Measurements from ENCODE around the gene TTLL11.
"Not testable (repeated sequence)": the region's sequence is repeated elsewhere in the genome, so short reads cannot be mapped to it uniquely, and the experiment has no call there.

The TTLL11 gene

DNA sequence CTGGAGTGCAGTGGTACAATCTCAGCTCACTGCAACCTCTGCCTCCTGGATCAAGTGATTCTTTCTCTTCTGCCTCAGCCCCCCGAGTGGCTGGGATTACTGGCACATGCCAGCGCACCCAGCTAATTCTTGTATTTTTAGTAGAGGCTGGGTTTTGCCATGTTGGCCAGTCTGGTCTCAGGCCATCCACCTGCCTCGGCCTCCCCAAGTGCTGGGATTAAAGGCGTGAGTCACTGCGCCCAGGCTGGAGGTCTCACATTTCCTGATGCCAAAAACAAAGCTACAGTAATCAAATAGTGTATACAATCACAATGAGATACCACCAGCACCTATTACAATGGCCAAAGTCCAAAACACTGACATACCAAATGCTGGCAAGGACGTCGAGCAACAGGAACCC is 51.1 kb downstream of the TTLL11 start:
- no peak for DNase-seq

DNA sequence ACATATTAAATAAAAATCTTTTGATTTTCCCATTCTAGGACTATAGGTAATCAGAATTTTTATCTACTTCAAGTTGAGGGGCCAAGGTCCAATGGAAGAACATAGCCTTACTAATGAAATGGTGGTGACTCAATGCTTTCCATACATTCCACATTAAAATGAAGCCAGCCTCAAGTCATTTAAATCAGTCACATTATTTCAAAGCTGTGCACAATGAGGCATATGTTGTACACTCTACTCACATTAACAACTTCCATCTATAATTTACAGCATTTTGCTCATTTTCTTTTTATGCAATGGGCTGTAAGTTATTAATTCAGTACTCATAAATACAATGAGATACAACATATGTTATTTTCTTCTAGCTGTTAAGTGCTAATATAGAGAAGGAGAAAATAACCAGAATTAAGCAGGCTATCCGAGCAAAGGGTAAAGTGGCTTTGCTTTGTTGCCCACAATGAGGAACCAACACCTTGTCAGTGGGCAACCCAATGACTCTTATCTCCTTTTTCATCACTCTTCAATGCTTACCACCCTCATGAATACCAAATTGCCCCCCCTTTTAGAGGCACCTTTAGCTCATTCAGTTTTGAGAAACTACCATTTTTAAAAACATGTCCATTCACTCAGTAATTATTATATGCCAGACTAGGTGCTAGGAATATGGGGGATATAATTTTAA is 52.4 kb downstream of the TTLL11 start:
- DNase-seq = no peak

DNA sequence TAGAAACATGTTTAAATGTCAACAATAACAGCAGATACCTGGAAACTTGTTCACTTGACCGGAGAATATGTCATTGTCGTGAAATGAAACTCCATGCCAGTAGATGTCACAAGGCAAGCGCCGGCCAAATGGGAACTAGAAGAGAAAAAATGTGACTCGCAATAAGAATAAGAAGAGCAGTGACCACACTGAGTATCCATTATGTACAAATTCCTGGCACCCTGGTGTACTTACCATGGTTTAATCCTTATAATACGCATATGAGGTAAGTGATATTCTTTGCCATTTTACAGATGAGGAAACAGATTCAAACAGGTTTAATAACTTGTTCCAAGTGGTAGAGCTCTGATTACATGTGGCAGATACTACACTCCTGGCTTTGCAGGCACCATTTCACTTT is 53.9 kb downstream of the TTLL11 start:
- no peak for DNase-seq

DNA sequence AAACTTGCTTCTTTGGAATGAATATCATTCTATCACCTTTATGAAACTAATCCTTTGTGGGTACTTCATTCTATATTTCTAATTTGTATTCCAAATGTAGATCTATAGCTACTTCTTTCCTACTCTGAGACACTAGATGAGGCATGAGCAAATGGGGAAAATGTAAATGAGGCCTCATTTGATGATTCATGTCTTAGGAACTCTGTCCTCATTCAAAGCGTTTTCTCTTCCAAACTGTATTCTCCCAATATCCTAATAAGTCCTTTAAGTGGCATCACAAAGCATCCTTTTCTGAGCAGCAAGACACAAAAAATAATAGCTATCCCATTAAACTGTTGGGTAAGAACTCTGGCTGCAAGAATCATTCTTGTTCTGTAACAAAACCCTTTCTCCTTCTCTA is 56.1 kb downstream of the TTLL11 start:
- DNase-seq = no peak

DNA sequence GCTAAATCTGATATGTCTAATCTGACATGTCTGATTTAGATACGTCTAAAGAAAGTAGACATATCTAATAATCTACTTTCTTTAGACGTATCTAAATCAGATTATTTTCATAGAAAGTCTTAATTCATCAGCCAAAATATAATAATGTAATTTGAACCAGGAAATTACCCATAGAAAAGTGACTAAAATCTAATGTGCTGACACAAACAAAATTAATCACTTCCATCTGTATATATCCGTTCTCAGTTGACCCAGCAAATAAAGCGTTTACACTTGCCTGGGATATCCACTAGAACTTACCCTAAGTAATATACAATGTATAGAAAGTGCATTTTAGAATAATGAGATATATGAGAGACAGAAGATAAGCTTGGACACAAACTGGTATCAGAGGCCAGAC is 56.7 kb downstream of the TTLL11 start:
- DNase-seq = no peak

DNA sequence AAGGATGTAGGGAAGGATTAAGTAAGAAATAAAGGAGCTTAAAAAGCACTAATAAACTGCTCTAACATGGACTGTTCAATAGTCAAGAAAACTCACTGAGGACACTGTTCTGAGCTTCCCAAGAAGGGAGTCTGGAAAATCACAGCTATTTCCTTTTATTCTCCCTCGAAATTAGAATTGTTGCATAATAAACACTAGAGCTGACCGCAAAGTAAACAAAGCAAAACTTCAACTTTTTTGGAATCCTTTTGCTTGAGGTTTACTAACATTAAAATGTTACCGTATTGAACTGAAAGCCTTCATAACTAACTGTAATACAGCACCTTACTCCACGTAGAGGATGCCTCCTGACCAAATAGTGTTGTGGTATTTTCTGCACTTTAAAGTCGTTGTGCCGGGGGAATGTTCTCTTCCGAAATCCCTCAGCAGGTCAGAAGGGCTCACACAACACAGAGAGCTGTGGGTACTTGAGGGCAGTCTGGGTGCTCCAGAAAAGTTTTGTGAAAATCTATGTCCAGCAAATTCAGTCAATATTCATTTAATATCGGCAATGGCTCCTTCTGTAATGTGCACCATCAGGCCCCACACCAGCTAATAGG is 59.2 kb downstream of the TTLL11 start:
- no peak for DNase-seq

DNA sequence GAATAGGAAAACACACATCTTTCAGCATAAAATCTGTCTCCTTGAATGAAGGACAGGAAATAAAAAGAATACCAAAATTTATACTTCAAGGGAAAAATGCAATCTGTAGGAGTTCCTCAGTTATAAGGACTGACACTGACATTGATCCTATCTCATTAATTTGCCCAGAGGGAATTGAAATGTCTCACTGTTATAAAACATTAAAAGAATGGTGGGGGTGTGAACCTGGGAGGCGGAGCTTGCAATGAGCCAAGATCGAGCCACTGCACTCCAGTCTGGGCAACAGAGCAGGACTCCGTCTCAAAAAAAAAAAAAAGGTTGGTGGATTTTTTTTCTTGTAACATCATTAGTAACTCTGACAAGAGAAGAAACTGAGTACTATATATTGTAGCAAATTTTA is 60.8 kb downstream of the TTLL11 start:
- no peak for DNase-seq

DNA sequence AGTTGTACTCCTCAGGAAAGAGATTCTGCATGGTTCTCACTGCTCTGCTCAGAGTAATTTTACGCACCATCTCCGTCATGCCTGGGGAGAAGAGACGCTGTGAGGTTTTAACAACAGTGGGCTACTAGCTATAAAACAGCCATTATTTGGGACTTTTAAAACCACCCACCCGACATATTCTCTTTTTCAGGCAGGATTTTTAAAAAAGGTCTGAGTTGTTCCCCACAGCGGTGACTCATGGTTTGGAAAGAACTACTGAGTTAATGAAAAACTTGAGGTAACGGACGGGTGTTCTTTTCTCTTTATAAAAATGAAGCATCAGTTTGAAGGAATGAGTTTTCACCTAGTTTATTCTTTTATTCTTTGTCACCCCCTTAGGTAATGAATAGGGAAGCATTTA is 61.3 kb downstream of the TTLL11 start:
- DNase-seq = no peak

DNA sequence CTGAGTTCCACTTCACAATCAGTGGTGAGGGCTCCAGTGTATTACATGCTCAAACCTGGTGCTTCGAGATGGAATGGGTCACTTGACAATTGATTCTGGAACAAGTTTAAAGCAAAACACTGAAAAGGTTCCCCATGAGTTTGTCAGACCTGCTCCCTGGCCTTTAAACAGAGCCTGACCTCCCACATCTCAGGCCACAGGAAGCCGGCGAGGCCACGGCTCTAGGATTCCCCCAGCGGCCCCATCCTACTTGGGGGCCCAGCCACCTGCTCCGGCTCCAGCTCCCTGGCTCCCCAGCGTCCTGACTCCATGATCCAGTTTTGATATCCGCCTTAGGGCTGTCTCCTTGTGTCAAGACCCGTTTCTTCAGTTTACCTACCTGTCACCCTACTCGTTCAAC is 62.0 kb downstream of the TTLL11 start:
- DNase-seq = no peak

DNA sequence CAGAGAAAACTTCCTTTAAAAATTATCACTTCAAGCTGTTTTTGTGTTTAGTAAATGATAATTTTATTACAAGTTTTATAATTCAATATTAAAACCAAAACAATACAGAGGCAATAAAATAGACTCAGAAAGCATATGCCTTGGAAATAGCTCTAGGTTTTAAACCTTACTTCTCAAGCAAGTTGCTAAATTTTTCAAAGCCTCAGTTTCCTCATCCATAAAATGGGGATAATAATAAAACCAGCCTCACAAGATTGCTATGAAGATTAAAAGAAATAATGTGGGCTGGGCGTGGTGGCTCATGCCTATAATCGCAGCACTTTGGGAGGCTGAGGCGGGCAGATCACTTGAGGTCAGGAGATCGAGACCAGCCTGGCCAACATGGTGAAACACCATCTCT is 62.8 kb downstream of the TTLL11 start:
- no peak for DNase-seq

DNA sequence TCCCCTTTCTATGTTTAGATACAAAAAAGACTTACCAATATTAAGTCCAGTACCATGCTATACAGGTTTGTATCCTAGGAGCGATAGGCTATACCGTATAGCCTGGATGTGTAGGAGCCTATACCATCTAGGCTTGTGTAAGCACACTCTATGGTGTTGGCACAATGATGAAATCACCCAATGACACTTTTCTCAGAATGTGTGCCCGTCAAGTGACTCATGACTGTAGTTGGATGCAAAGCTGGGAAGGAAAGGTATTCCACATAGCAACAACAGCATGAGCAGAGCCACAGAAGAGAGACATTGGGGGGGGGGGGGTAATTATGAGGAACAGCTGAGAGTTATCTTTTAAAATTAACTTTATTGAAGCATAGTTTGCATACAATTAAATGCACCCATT is 63.2 kb downstream of the TTLL11 start:
- no peak for DNase-seq

DNA sequence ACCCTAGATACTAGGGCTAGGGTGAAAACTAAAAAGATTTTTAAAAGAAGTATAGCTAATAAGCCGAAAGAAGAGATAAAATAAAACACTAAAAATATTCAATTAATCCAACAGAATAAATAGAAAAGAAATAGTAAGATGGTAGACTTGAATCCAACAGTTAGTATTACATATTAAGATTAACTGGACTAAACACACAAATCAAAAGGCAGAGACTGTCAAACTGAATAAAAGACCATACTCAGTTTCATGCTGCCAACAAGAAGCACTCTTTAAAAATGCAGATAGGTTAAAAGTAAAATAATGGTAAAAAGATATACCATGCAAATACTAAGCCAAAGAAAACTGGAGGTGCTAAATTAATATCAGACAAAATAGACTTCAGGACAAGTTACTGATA is 65.0 kb downstream of the TTLL11 start:
- no peak for DNase-seq

DNA sequence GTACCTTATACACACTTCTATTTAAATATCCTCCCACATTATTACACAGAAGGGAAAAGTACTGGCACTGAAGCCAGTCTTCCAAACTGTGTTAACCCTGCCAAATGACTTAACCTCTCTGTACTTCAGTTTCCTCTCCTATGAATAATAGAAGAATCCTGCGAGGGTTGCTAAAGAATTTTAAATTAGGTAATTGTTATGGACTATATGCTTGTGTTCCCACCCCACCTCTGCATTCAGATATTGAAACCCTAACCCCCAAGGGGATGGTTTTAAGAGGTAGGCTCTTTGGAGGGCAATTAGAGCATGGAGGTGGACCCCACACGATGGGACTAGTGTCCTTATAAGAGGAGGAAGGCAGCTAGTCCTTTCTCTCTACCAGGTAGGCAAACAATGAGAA is 72.7 kb downstream of the TTLL11 start:
- DNase-seq = no peak

DNA sequence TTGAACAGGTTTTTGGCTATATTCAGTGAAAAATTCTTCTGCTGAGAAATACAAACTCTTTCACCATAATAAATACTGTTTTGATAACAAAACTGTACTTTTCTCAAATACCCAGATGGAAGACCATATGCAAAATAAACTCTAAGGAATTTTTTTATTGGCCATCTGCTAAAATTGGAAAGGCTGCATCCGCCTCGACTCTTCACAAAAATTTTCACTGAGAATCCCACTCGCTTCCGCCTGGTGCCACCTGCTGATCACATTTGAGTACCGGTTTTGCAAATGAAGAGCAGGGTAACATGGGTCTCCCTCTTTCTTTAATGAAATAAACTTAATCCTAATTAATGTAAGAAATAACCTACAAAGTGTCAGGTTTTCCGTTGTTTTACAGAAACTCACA is 76.4 kb downstream of the TTLL11 start:
- no peak for DNase-seq

DNA sequence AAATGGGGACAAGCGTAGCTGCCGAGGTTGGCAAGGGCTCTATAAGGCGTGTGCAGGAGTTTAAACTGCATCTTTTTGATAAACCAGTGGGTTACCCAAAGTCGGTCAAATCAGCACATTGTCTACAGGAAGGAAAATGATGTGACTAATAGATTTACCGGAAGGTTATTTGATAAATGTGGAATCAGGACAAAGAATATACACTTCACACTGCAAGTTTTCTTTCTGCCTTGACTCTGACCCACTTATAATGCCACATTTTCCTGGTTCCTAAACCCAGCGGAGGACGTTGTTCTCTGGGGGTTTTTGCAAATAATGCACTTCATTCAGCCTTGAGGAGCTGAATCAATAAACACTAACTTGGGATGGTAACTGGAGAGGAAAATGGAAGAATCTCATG is 76.8 kb downstream of the TTLL11 start:
- DNase-seq = no peak

DNA sequence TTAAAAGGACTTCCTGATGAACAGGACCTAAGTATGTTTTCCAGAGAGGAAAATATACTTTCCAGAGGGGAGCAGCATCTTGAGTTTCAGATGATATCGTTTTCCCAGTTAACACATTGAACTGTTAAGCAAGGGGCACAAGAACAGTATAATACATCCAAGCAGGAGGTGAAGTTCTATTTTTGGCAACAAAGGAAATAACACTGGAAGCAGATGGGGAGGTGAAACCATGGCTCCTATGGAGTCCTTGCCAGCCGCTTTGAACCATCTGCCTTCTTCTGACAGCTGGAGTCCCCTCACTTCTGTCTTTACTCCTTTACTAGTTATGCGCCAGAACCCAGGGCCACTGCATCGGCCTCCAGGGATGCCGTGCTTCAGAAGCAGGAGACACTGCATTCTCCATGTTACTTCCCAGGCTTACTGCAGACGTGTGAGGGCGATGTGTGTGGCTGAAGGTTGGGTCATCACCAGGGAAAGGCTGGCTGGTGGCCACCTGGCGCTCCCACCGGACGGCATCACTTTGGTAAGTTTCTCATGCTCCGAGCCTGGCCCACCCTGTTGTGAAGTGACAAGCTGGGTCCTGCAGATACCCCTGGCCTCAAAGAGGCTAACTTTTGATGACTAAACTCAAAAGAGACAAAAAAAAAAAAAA is 77.8 kb downstream of the TTLL11 start:
- no peak for DNase-seq

DNA sequence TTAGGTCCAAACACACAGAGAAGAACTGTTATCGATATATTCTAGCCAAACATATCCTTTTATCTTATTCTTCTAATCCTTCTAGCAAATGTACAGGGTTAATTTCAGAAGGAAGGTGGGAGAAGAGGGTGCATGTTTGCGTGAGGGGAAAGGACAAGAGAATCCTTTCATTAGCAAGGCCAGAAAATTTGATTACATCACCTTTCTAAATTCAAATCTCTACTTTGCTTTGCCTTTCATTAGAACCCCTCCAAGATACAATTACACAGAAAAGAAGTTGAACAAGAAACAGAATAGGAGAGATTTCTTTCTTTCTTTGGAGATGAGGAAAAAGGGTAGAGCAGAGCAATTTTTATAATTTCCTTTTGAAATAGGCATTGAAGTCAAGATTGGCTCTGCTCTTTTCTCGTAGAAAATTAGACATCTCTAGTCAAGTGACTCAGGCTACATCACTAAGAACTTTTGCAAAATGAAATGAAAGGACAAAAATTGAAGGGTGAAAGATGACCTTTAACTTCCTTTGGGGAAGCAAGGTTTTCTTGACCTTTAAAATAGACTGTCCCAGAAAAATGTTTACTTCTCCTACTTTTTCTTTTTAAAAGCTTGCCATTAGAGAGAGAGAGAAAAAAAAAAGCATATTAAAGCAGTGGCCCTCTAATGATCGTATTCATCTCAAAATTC is 81.2 kb downstream of the TTLL11 start:
- DNase-seq = no peak

DNA sequence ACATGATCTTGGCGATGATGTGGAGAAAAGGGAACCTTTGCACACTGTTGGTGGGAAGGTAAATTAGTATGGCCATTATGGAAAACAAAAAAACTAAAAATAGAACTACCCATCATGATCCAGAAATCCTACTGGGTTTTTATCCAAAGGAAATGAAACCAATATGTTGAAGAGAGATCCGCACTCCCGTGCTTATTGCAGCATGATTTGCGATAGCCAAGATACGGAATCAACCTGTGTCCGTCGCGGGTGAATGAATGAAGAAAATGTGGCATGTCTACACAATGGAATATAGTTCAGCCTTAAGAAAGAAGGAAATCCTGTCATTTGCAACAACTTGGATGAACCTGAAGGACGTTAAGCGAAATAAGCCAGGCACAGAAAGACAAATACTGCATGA is 84.5 kb downstream of the TTLL11 start:
- DNase-seq = no peak

DNA sequence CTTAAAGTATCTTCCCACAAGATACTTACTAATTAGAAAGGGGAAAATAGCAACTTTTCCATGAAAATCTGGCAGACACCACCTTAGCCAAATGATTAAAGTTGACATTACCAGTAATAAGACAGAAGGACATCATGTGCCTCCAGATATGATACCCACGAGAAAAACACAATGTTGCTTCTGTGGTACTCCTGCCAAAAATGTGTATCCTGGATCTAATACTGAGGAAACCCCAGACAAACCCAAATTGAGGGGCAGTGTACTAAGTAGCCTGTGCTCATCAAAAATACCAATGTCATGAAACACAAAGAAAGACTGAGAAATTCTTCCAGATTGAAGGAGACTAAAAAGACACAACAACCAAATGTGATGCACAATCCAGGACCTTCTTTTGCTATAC is 85.3 kb downstream of the TTLL11 start:
- DNase-seq = no peak

DNA sequence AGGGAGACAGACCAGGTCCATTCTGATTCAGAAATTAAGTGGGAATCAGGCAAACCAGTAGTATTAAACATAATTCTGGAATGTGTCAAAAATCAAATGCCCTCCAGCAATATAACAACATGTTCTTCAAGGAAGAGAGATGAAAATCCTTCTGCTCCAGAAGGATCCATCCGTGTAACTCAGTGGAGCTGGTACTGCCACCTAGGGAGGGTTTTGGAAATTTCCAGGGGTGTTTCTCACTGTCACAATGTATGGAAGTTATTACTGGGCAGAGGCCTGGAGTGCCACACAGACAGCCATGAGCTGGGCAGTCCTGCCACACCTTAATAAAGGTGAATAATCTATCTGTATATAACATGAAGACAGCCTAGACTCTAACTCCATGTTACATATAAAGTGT is 87.5 kb downstream of the TTLL11 start:
- no peak for DNase-seq

DNA sequence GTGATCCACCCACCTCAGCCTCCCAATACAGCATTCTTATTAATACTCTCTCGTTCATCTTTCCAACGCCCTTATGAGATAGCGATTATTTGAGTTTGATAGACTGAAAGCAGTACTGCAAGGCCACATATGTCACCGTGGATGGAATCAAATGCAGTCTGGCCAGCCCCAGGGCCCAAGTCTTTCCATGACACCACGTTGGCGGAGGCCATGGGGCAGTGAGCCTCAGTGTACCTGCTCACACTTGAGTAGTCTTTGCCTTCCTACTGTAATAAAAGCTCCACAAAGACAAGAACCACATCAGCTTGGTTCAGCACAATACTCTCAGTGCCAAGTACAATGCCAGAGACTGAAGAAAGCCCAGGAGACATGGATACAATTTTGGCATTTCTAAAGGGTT is 88.5 kb downstream of the TTLL11 start:
- no peak for DNase-seq

DNA sequence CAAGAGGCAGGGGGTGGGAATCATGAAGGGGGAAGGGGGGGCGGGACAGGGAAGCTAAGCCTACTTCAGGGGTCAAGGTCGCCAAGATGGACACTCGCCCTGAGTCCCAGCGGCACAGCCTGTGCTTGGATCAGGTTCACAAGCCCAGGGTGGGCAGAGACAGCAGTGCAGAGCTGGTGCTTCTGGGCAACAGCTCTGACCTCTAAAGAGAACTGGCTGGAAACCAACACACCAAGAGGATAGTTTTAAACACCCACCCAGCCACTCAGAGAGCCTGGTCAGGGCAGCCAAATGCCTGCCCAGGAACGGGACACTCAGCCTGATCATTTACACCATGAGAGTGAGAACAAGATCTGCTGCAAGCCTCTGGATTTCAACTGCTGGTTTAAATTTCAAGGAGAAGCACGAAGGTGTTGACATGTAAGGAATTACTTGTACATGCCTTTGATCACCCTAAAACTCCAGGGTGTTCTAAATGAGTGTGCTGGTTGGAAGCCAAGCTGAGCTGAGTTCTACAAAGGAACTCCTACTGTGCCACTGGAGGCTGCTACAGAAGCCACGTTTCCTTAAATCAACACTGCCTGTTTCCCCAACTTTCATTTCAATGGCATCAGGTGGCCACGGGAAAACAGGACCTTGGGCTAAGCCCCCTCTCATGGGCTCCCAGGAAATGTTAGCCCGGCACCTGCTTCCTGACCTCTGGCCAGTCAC is 91.5 kb downstream of the TTLL11 start:
- DNase-seq = no peak

DNA sequence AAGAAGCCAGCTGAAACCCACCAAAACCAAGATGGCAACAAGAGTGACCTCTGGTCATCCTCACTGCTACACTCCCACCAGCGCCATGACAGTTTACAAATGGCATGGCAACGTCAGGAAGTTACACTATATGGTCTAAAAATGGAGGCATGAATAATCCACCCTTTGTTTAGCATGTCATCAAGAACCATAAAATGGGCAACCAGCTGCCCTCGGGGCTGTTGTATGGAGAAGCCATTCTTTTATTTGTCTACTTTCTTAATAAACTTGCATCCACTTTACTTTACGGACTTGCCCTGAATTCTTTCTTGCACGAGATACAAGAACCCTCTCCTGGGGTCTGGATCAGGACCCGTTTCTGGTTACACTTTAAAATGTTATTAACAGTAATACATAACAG is 92.6 kb downstream of the TTLL11 start:
- DNase-seq = not testable (repeated sequence)

DNA sequence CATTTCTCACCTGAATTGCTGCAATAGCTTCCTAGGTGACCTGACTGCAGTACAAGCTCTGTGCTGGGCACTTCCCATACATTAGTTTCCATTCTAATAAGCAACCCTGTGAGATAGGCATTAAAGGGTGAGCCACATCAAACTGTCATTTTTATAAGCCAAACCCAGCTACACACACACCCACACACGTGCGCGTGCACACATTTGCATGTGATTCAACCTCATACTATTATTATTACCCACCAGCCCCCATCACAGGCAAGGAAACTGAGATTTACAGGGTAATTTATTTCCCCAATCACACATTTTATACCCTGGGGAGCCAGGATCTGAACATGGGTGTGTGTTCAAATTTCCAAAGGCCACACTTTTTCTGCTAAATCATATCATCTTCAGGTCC is 93.6 kb downstream of the TTLL11 start:
- DNase-seq = peak; percentile 12

Measured in stimulated activated CD4-positive, alpha-beta T cell treated with anti-CD3 and anti-CD28 coated beads, Interleukin-1b, Interleukin-23, amount 100 ng/mL, for 48 hours (primary cell).